ENCODE results near the gene UPB1. TPM values are rescaled to one million over a fixed set of nuclear protein-coding genes. Genes with fewer than 3 reads are reported as not detected.

The UPB1 gene
- total and polyA plus RNA-seq, 2 experiments from 2014 or later, result 0.39 to 1.6 TPM

DNA sequence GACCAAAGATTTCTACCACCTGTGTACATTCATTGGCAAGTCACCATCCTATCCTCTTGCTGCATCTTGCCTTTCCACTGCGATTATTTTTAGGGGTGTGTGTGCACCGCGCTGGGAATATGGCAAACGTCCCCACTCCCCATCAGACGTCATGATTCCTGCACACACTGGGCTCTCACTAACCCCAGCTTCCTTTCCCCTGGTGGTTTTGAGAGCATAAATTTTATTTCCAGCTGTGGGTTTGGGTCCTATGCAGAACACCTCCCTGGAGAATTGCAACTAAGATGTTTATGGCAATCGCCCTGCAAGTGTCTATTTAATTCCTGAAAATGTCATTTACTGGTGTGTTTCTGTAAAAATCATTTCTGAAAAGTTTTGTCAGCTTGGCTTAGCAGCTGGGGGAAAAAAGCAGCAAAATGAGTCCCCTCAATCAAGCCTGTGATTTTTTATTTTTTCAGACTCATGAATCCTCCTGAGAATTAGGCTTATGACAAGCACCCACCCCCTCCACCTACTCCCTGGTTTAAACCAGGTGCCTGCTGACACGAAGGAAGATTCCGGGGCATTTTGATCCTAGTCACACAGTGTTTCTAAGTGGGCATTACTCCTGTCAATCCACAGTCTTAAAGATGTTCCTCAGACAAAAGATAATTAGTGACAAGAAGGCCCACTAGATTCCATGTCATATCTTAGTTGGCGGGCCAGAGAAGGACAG, 23.8 kb downstream of the UPB1 start:
- Histone ChIP-seq H3K4me1 (ENCODE audit: insufficient read depth) (peaks cover 22% of the 10 kb centered on the region), H3K9me3 (ENCODE audit: low read depth) (no peaks in the 10 kb centered on the region), H3K4me3 (no peak overlapping the region), H3K36me3 (replicated peaks; ENCODE audit: insufficient read depth, low read depth) (no peaks in the 10 kb centered on the region), H3K79me2 (no peaks in the 10 kb centered on the region), H4K20me1 (ENCODE audit: insufficient read depth, poor library complexity, severe bottlenecking) (no peaks in the 10 kb centered on the region), H3K27me3 (no peaks in the 10 kb centered on the region), H3K4me2 (no peak overlapping the region), H3K9me2 (replicated peaks; ENCODE audit: insufficient read depth) (no peaks in the 10 kb centered on the region), H2AFZ (no peak overlapping the region), H3K27ac (no peak overlapping the region)
- WGBS (ENCODE audit: low lambda C conversion rate, missing lambda C conversion rate), result 94% methylated on average over 9 of the region's 9 CpGs
- no peak for TF ChIP-seq EZH2 (IDR thresholded peaks at IDR 0.05; ENCODE audit: borderline replicate concordance)
- no peak for TF ChIP-seq EZH2phosphoT487 (IDR thresholded peaks at IDR 0.05; ENCODE audit: low read depth, severe bottlenecking, unreplicated experiment)
- TF ChIP-seq, protein P1, sequence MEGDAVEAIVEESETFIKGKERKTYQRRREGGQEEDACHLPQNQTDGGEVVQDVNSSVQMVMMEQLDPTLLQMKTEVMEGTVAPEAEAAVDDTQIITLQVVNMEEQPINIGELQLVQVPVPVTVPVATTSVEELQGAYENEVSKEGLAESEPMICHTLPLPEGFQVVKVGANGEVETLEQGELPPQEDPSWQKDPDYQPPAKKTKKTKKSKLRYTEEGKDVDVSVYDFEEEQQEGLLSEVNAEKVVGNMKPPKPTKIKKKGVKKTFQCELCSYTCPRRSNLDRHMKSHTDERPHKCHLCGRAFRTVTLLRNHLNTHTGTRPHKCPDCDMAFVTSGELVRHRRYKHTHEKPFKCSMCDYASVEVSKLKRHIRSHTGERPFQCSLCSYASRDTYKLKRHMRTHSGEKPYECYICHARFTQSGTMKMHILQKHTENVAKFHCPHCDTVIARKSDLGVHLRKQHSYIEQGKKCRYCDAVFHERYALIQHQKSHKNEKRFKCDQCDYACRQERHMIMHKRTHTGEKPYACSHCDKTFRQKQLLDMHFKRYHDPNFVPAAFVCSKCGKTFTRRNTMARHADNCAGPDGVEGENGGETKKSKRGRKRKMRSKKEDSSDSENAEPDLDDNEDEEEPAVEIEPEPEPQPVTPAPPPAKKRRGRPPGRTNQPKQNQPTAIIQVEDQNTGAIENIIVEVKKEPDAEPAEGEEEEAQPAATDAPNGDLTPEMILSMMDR (IDR thresholded peaks at IDR 0.05; ENCODE audit: poor library complexity), result no peak
- no peak for DNase-seq (ENCODE audit: low spot score)

DNA sequence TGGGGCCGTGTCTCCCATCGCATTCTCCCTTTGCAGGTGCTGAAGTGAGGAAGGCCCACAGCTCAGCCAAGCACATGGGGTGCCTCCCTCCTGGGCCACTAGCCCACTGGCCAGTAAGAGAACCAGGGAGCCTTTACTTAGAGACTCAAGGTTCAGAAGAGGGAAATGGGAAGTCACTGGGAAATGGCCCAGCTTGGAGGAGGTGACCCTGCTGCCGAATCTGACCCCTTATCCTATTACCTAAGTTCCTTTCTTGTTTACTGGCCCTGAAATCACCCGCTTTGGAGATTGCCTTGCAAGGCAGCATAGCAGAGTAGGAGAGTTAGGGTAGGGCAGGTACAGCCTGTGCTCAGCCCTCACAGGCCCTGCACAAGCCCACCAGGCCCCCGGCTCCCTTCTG, 24.4 kb downstream of the UPB1 start:
- Histone ChIP-seq H3K4me3 (no peak overlapping the region), H3K4me1 (ENCODE audit: insufficient read depth) (peaks cover 19% of the 10 kb centered on the region), H3K9me3 (ENCODE audit: low read depth) (no peaks in the 10 kb centered on the region), H4K20me1 (ENCODE audit: insufficient read depth, poor library complexity, severe bottlenecking) (no peaks in the 10 kb centered on the region), H3K27me3 (no peaks in the 10 kb centered on the region), H3K4me2 (no peak overlapping the region), H2AFZ (no peak overlapping the region), H3K9me2 (replicated peaks; ENCODE audit: insufficient read depth) (no peaks in the 10 kb centered on the region), H3K27ac (no peak overlapping the region), H3K36me3 (replicated peaks; ENCODE audit: insufficient read depth, low read depth) (no peaks in the 10 kb centered on the region), H3K79me2 (no peaks in the 10 kb centered on the region)
- TF ChIP-seq EZH2phosphoT487 (IDR thresholded peaks at IDR 0.05; ENCODE audit: low read depth, severe bottlenecking, unreplicated experiment) (no peak), EZH2 (IDR thresholded peaks at IDR 0.05; ENCODE audit: borderline replicate concordance) (no peak)
- TF ChIP-seq, protein P1 (IDR thresholded peaks at IDR 0.05; ENCODE audit: poor library complexity), result no peak
- 93% methylated on average over 5 of the region's 5 CpGs for WGBS (ENCODE audit: low lambda C conversion rate, missing lambda C conversion rate)
- no peak for DNase-seq (ENCODE audit: low spot score)

- no peak overlapping the region for H2AFZ ChIP-seq
- H3K4me3 ChIP-seq, result no peak overlapping the region
- H3K4me2 ChIP-seq, result peak overlapping the region; percentile 53
- no peaks in the 10 kb centered on the region for H3K79me2 ChIP-seq
- no peak for TF ChIP-seq EZH2phosphoT487 (IDR thresholded peaks at IDR 0.05; ENCODE audit: low read depth, severe bottlenecking, unreplicated experiment)
- TF ChIP-seq EZH2 (IDR thresholded peaks at IDR 0.05; ENCODE audit: borderline replicate concordance), result no peak
- TF ChIP-seq, protein P1 (IDR thresholded peaks at IDR 0.05; ENCODE audit: poor library complexity), result peak; percentile 71
- H3K36me3 ChIP-seq (replicated peaks; ENCODE audit: insufficient read depth, low read depth), result no peaks in the 10 kb centered on the region
- H3K4me1 ChIP-seq (ENCODE audit: insufficient read depth), result peaks cover 6% of the 10 kb centered on the region
- no peaks in the 10 kb centered on the region for H4K20me1 ChIP-seq (ENCODE audit: insufficient read depth, poor library complexity, severe bottlenecking)
- DNase-seq (ENCODE audit: low spot score), result peak; percentile 87
- 17% methylated on average over 8 of the region's 8 CpGs for WGBS (ENCODE audit: low lambda C conversion rate, missing lambda C conversion rate)
- H3K27me3 ChIP-seq, result no peaks in the 10 kb centered on the region
- no peaks in the 10 kb centered on the region for H3K9me2 ChIP-seq (replicated peaks; ENCODE audit: insufficient read depth)
- no peaks in the 10 kb centered on the region for H3K9me3 ChIP-seq (ENCODE audit: low read depth)
- no peak overlapping the region for H3K27ac ChIP-seq
Measured at GRCh38 chr22:24521791-24522245, 26.7 kb downstream of the UPB1 start.

Data from hepatocyte (in vitro differentiated cells).